ENCODE data around the gene JADE2. TPM values are rescaled to one million over a fixed set of nuclear protein-coding genes. Genes with fewer than 3 reads are reported as not detected.

Gene JADE2
- total RNA-seq, 1 donor from 2014 or later: 70.9 TPM

GRCh38 chr5:134521841-134522240 lies 3.6 kb upstream of the JADE2 start:
- DNase-seq (ENCODE audit: low spot score in 2 of 2): no peak
- no peaks in the 10 kb centered on the region for H3K27me3 ChIP-seq
- no peaks in the 10 kb centered on the region for H3K36me3 ChIP-seq
- no peak overlapping the region for H3K27ac ChIP-seq
- no peak for TF ChIP-seq CTCF (IDR thresholded peaks at IDR 0.05)
- H3K9me3 ChIP-seq: no peaks in the 10 kb centered on the region
- intact Hi-C loops (cut with DNase I): no loop called here
- H3K4me1 ChIP-seq: peaks cover 0 to 3% of the 10 kb centered on the region in 2 donors
- no peak overlapping the region for H3K4me3 ChIP-seq

- Histone ChIP-seq H3K4me3 (peak overlapping the region; percentile 80 to 98), H3K27ac (peak overlapping the region; percentile 92 to 96), H3K27me3 (no peaks in the 10 kb centered on the region), H3K4me1 (peaks cover 0 to 14% of the 10 kb centered on the region in 2 donors), H3K9me3 (no peaks in the 10 kb centered on the region), H3K36me3 (no peaks in the 10 kb centered on the region)
- no peak for DNase-seq (ENCODE audit: low spot score in 2 of 2)
- no peak for TF ChIP-seq CTCF (IDR thresholded peaks at IDR 0.05)
- intact Hi-C loops (cut with DNase I): loop anchor here (2.0 kb wide), 2 partner anchors 19 to 125 kb away; partner anchors contain the start of gene SEC24A
These were observed 1.8 kb upstream of the JADE2 start for GRCh38 chr5:134523543-134524271.

GRCh38 chr5:134524272-134524825 lies 1.1 kb upstream of the JADE2 start:
- H3K4me1 ChIP-seq: peaks cover 0 to 20% of the 10 kb centered on the region in 2 donors
- DNase-seq (ENCODE audit: low spot score in 2 of 2): peak in 1 of 2 donors; percentile 92
- intact Hi-C loops (cut with DNase I): loop anchor here (2.0 kb wide), 2 partner anchors 20 to 124 kb away; partner anchors contain the start of gene SEC24A
- TF ChIP-seq CTCF (IDR thresholded peaks at IDR 0.05): no peak
- peak overlapping the region; percentile 92 to 96 for H3K27ac ChIP-seq
- no peaks in the 10 kb centered on the region for H3K36me3 ChIP-seq
- peak overlapping the region; percentile 80 to 98 for H3K4me3 ChIP-seq
- no peaks in the 10 kb centered on the region for H3K9me3 ChIP-seq
- H3K27me3 ChIP-seq: no peaks in the 10 kb centered on the region

GRCh38 chr5:134525683-134526482 lies 413 bp downstream of the JADE2 start:
- Histone ChIP-seq H3K27me3 (no peaks in the 10 kb centered on the region), H3K36me3 (no peaks in the 10 kb centered on the region), H3K27ac (peak overlapping the region; percentile 92 to 96), H3K9me3 (no peaks in the 10 kb centered on the region), H3K4me1 (peaks cover 12 to 35% of the 10 kb centered on the region in 2 donors), H3K4me3 (peak overlapping the region; percentile 80 to 98)
- intact Hi-C loops (cut with DNase I): loop anchor here (1.0 to 2.0 kb wide), 5 partner anchors 21 to 299 kb away; partner anchors contain the start of genes CDKN2AIPNL, PPP2CA and SEC24A
- peak in 1 of 2 donors; percentile 90 for DNase-seq (ENCODE audit: low spot score in 2 of 2)
- TF ChIP-seq CTCF (IDR thresholded peaks at IDR 0.05): peak in 1 of 3 experiments; percentile 8

GRCh38 chr5:134526483-134527155 lies 1.1 kb downstream of the JADE2 start:
- H3K4me1 ChIP-seq: peaks cover 16 to 43% of the 10 kb centered on the region in 2 donors
- peak overlapping the region; percentile 80 to 98 for H3K4me3 ChIP-seq
- H3K27ac ChIP-seq: peak overlapping the region; percentile 92 to 96
- H3K27me3 ChIP-seq: no peaks in the 10 kb centered on the region
- H3K9me3 ChIP-seq: no peaks in the 10 kb centered on the region
- TF ChIP-seq CTCF (IDR thresholded peaks at IDR 0.05): peak; percentile 45 to 64 (median 55)
- peak in 1 of 2 donors; percentile 90 for DNase-seq (ENCODE audit: low spot score in 2 of 2)
- H3K36me3 ChIP-seq: no peaks in the 10 kb centered on the region
- intact Hi-C loops (cut with DNase I): loop anchor here (1.0 to 2.0 kb wide), 5 partner anchors 19 to 300 kb away; partner anchors contain the start of genes PPP2CA and UBE2B

Measured in ascending aorta (tissue), 2 donors.